ENCODE measurements around the gene ZNF784.

Gene ZNF784

DNA sequence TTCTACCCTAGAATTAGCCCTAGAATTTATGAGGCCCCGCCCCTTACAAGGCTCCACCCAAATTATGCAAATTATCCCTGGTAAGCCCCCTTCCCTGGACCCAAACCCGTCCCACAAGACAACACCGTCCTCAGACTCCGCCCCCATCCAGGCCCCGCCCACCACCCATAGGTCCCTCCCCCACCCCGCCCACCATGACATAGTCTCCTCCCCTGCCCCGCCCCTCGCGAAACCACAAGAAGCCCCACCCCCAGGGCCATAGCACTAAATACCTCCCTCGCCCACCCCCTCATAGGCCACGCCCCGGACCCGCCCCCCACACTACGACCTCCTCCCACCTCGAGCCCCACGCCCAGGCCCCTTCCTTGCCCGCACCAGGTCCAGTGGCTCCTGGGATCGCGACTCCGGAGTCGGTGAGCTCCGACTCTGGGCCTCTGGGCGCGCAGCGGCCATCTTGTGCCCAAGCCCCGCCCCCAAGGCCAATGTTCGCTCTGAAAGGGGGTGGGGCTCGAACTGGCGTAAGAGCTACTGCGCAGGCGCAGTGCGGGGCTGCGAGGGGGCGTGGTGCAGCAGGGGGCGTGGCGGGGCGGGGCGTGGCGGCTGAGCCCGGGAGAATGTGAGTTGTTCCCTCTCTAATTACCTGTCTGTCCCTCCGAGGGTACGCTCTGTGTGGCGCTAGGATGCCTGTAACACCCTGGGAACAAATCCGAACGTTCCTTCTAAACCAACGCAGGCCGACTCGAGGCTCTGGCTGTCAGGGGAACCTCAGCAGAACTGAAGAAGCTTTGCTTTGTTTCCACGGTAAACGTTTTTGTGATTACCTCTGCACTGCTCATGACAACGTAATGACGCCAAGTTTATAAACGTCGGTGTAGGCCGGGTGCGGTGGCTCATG lies at the start of gene ZNF784:
Gene ZNF784, minus strand, starts transcription at position 458 of the 895 bp plus-strand sequence. Its CDS starts 5 bp downstream, at position 453.
- in situ Hi-C loops (cut with MboI; ENCODE audit: low sequenced_read_pairs), result loop anchor here (5.0 kb wide), 1 partner anchor 107 kb away; no protein-coding TSS in a partner anchor

GRCh38 chr19:55673889-55674288 lies 49.5 kb upstream of the ZNF784 start:
- in situ Hi-C loops (cut with MboI; ENCODE audit: low sequenced_read_pairs), result no loop called here

DNA sequence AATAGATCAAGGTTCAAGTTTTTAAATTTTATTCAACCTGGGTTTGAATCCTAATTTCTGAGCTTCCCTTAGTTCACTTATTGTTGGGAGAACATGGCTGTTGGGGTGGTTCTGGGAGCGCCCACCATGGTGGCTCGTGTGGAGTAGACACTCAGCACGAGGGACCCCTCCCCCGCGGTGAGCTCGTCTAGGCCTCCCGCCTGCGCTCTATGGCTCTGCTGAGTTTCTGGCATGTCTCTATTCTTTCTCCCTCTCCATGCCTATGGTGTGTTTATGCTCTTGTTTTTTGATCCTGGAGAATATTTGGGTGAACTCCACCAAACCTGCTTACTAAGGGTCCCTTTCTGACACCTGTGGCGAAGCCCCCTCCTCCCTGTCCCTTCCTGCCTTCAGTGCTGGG lies 49.1 kb upstream of the ZNF784 start:
- in situ Hi-C loops (cut with MboI; ENCODE audit: low sequenced_read_pairs), result no loop called here

GRCh38 chr19:55672418-55672817 lies 48.1 kb upstream of the ZNF784 start:
- in situ Hi-C loops (cut with MboI; ENCODE audit: low sequenced_read_pairs), result no loop called here

GRCh38 chr19:55671054-55671378 lies 46.6 kb upstream of the ZNF784 start:
- in situ Hi-C loops (cut with MboI; ENCODE audit: low sequenced_read_pairs), result no loop called here

GRCh38 chr19:55670280-55671053 lies 46.1 kb upstream of the ZNF784 start:
- in situ Hi-C loops (cut with MboI; ENCODE audit: low sequenced_read_pairs), result no loop called here

DNA sequence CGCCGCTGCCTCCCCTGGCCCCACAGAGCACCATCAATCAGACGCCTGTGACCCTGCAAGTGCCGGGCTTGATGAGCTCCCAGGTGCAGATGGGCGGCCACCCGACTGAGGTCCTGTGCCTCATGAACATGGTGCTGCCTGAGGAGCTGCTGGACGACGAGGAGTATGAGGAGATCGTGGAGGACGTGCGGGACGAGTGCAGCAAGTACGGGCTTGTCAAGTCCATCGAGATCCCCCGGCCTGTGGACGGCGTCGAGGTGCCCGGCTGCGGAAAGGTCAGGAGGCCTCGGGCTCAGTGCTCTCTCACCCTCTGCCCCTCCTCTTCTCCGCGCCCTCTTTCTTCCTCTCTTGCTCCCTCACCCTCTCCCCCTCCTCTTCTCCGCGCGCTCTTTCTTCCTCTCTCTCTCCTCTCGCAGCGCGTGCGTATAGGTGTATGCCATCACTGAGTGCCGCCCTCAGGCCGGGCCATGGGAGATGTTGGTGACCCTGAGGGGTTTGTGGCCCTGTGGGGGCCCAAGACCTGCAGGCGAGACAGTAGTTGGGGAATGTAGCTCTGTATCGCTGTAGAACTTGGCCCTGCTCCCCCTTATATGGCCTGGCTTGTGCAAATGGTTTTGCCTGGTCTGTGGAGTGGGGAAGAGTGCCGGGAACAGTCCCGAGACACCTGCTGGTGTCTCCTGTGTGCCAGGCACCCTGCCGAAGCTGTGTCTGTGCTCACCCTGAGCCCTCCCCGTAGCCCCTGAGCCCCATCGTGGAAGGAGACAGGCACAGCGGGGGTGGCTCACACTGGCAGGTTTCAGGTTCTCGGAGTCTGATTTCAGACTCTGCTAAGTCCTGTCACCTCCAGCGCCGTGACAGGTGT lies 45.3 kb upstream of the ZNF784 start:
- in situ Hi-C loops (cut with MboI; ENCODE audit: low sequenced_read_pairs), result no loop called here

DNA sequence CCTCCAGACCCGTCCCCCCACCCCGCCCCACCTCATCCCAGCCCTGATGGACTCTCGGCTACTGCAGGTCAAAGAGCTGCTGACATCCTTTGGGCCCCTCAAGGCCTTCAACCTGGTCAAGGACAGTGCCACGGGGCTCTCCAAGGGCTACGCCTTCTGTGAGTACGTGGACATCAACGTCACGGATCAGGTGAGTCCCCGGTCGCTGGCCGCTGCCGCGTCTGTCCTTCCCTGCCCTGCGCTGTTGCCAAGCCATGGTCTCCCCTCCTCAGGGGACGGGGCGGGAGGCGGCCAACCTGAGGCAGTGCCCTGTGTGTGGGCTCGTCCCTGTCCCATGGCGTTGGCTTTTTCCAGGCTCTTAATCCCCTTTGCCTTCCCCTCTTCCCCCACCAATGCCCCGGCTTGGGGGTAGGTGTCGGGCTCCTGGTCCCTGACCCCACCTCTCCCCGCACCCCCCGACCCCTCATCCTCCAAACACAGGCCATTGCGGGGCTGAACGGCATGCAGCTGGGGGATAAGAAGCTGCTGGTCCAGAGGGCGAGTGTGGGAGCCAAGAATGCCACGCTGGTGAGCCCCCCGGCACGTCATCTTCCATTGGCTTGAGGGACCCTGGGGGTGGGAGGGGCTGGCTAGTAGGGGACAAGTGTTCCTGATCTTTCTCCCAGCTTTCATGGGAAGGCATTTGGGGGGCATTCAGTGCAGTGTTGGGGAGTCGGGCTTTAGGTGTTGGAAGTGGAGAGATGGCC lies 44.4 kb upstream of the ZNF784 start:
- in situ Hi-C loops (cut with MboI; ENCODE audit: low sequenced_read_pairs), result no loop called here

DNA sequence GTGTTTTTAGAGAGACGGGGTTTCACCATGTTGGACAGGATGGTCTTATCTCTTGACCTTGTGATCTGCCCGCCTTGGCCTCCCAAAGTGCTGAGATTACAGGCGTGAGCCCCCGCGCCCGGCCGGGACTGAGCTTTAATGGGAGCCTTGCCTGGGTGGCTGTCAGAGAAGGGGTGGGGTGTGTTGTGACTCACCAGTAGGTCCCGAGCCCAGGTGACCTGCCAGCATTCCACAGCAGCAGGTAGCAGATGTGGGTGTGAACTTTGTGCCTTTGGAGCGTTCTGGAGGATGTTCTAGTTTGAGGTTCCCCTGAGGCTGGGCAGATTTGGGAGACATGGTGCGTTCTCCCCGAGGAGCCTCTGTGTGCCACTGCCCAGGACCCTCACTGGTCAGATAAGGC lies 43.6 kb upstream of the ZNF784 start:
- in situ Hi-C loops (cut with MboI; ENCODE audit: low sequenced_read_pairs), result no loop called here

DNA sequence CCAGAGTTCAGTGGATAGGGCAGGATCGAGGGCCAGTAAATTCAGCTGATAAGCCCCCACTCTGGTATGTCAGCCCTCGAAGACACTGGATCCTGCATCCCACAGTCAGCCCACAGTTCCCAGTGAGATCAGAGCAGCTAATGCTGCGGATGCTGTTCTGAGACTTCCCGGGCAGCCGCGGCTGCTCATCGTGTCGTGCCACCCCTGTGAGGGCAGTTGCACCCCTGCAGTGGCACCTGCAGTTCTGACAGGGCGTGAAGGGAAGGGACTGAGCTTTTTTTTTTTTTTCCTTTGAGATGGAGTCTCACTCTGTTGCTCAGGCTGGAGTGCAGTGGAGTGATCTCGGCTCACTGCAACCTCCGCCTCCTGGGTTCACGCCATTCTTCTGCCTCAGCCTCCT lies 43.1 kb upstream of the ZNF784 start:
- in situ Hi-C loops (cut with MboI; ENCODE audit: low sequenced_read_pairs), result no loop called here

GRCh38 chr19:55667006-55667381 lies 42.6 kb upstream of the ZNF784 start:
- in situ Hi-C loops (cut with MboI; ENCODE audit: low sequenced_read_pairs), result no loop called here

- in situ Hi-C loops (cut with MboI; ENCODE audit: low sequenced_read_pairs), result no loop called here
Measured at GRCh38 chr19:55666343-55667005, 42.1 kb upstream of the ZNF784 start.

- in situ Hi-C loops (cut with MboI; ENCODE audit: low sequenced_read_pairs), result no loop called here
Measured at GRCh38 chr19:55663846-55664536, 39.6 kb upstream of the ZNF784 start.

- in situ Hi-C loops (cut with MboI; ENCODE audit: low sequenced_read_pairs), result no loop called here
Measured at GRCh38 chr19:55661826-55662225, 37.5 kb upstream of the ZNF784 start.

GRCh38 chr19:55660991-55661390 lies 36.6 kb upstream of the ZNF784 start:
- in situ Hi-C loops (cut with MboI; ENCODE audit: low sequenced_read_pairs), result no loop called here

DNA sequence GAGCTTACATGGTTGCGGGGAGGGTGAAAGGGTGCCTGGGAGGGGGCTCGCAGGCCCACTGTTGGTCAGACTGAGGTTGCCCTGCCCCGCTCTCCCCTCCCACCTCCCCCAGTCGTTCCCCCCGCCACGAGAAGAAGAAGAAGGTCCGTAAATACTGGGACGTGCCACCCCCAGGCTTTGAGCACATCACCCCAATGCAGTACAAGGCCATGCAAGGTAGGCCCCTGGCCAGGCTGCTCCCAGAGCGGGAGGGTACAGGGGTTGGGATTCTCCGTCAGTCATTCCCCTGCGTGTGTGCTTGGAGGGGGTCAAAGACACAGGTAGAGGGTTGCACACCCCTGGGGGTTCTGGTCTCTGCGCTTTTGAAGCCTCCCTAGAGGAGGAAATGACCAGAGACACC lies 36.0 kb upstream of the ZNF784 start:
- in situ Hi-C loops (cut with MboI; ENCODE audit: low sequenced_read_pairs), result no loop called here

GRCh38 chr19:55659822-55660221 lies 35.5 kb upstream of the ZNF784 start:
- in situ Hi-C loops (cut with MboI; ENCODE audit: low sequenced_read_pairs), result no loop called here

GRCh38 chr19:55658846-55659459 lies 34.6 kb upstream of the ZNF784 start:
- in situ Hi-C loops (cut with MboI; ENCODE audit: low sequenced_read_pairs), result no loop called here

Data from HL-60/S4 (cell line).